GM12878 (cell line): ENCODE results near the gene OAF. TPM values are rescaled to one million over a fixed set of nuclear protein-coding genes. Genes with fewer than 3 reads are reported as not detected.

Experiments used
- ATAC-seq: fragments of 200-7000 bp; cut with Tn5 transposase; 3 replicates; pipeline ENCODE4 v1.9.1; 2020; ENCODE audit warnings: mild to moderate bottlenecking, moderate library complexity
- BruUV-seq: library from RNA; stranded (reverse); fragments of 400-500 nt; replicated peaks from 2 replicates; lab custom pipeline; 2021; lab: Mats Ljungman, UMichigan
- CTCF ChIA-PET: fragments of 300-600 bp; sonication (Branson Sonifier 250); formaldehyde crosslinking; extraction: SDS; loops from one replicate; lab custom pipeline; 2021; ENCODE audit warnings: inconsistent platforms; lab: Yijun Ruan, JAX
- POLR2A ChIA-PET: fragments of 350-600 bp; formaldehyde crosslinking; extraction: SDS; loops from one replicate; lab custom pipeline; 2021; ENCODE audit warnings: inconsistent platforms; lab: Charles Lee
- RAD21 ChIA-PET: fragments of 300-600 bp; sonication (Branson Sonifier 250); formaldehyde crosslinking; loops from one replicate; lab custom pipeline; 2023; ENCODE audit warnings: antibody characterized with exemption; ENCODE audit not compliant: unreplicated experiment; lab: Charles Lee
- SMC1A ChIA-PET: fragments of 300-600 bp; sonication (Branson Sonifier 250); formaldehyde crosslinking; loops from one replicate; lab custom pipeline; 2023; ENCODE audit not compliant: unreplicated experiment, uncharacterized antibody; lab: Charles Lee
- DNase-seq: peaks from one replicate; pipeline ENCODE4 v3.0.0-alpha.2; 2011; ENCODE audit warnings: low read depth, low spot score
- FAIRE-seq: peaks from 3 replicates; lab custom pipeline; 2011; peaks lifted over from hg19 to GRCh38; lab: Jason Lieb, UNC
- H2AFZ ChIP-seq: 2 replicates; pipeline ENCODE4 v1.6.0; 2011; ENCODE audit warnings: low read depth, low read length, control low read depth; ENCODE audit not compliant: control insufficient read depth
- H3K27ac ChIP-seq: 2 replicates; pipeline ENCODE4 v1.5.1; 2011; ENCODE audit warnings: control low read depth; ENCODE audit not compliant: control insufficient read depth, insufficient read depth
- H3K27me3 ChIP-seq, 2 experiments: replicated peaks in 1 of 2; 2 replicates each; pipeline versions ENCODE4 v1.6.0 to v1.6.1; 2011; ENCODE audit warnings: low read length in 1 of 2; ENCODE audit not compliant: control insufficient read depth in 2 of 2, insufficient read depth in 2 of 2
- H3K36me3 ChIP-seq, 2 experiments: 2 replicates each; pipeline ENCODE4 v1.5.1; 2011; ENCODE audit warnings: low read length in 1 of 2; ENCODE audit not compliant: control insufficient read depth in 2 of 2, insufficient read depth in 2 of 2
- H3K4me1 ChIP-seq: 2 replicates; pipeline ENCODE4 v1.6.1; 2011; ENCODE audit warnings: mild to moderate bottlenecking, low read length, moderate library complexity, mixed read lengths; ENCODE audit not compliant: control insufficient read depth, insufficient read depth
- H3K4me2 ChIP-seq: 2 replicates; pipeline ENCODE4 v1.6.0; 2011; ENCODE audit warnings: control low read depth; ENCODE audit not compliant: control insufficient read depth, insufficient read depth
- H3K4me3 ChIP-seq: fragments of 200-600 bp; sonication (generic); 2 replicates; pipeline ENCODE4 v1.5.1; 2016
- H3K79me2 ChIP-seq: 2 replicates; pipeline ENCODE4 v1.6.0; 2011; ENCODE audit warnings: low read length; ENCODE audit not compliant: control insufficient read depth, insufficient read depth
- H3K9ac ChIP-seq: 2 replicates; pipeline ENCODE4 v1.8.0; 2011; ENCODE audit warnings: low read length, control low read depth, mixed read lengths; ENCODE audit not compliant: control insufficient read depth, insufficient read depth
- H3K9me3 ChIP-seq: replicated peaks from 3 replicates; pipeline ENCODE4 v1.5.1; 2011; ENCODE audit warnings: mild to moderate bottlenecking, low read length; ENCODE audit not compliant: control insufficient read depth, insufficient read depth
- H4K20me1 ChIP-seq: 2 replicates; pipeline ENCODE4 v1.6.0; 2011; ENCODE audit not compliant: control insufficient read depth, insufficient read depth
- CBFB ChIP-seq: IDR thresholded peaks from 2 replicates; pipeline ENCODE4 v1.6.1; 2016; ENCODE audit warnings: antibody characterized with exemption, low read depth
- ETV6 ChIP-seq, 2 experiments: fragments of 450-650 bp in 1 of 2; IDR thresholded peaks in 1 of 2; conservative IDR thresholded peaks in 1 of 2; 2 replicates each; pipeline ENCODE4 v1.6.1; 2014; ENCODE audit warnings: antibody characterized with exemption in 1 of 2, borderline replicate concordance in 1 of 2, low read depth in 1 of 2, mild to moderate bottlenecking in 1 of 2, moderate library complexity in 1 of 2
- NR2F1 ChIP-seq: fragments of 450-650 bp; conservative IDR thresholded peaks from 2 replicates; pipeline ENCODE4 v1.6.1; 2017; ENCODE audit warnings: mild to moderate bottlenecking
- PKNOX1 ChIP-seq: fragments of 450-650 bp; IDR thresholded peaks from 2 replicates; pipeline ENCODE4 v1.6.1; 2016; ENCODE audit warnings: mild to moderate bottlenecking
- SMC3 ChIP-seq: IDR thresholded peaks from 2 replicates; pipeline ENCODE4 v1.6.1; 2011; ENCODE audit warnings: low read length, improper control_type of control experiment, borderline replicate concordance
- TCF3 ChIP-seq: IDR thresholded peaks from 2 replicates; pipeline ENCODE4 v1.6.1; 2012; ENCODE audit warnings: low read depth, mild to moderate bottlenecking, low read length, borderline replicate concordance; ENCODE audit not compliant: insufficient read depth
- ZBTB11 ChIP-seq: fragments of 450-650 bp; formaldehyde crosslinking; IDR thresholded peaks from 2 replicates; pipeline ENCODE4 v1.5.0; 2022; ENCODE audit warnings: mild to moderate bottlenecking, missing genetic modification characterization
- WGBS: methylation state at CpG from one replicate; pipeline ENCODE4 v1.1.6; 2016; ENCODE audit warnings: low lambda C conversion rate; ENCODE audit not compliant: insufficient replicate concordance, insufficient coverage; ENCODE audit errors: missing lambda C conversion rate; 5-methylcytosine and 5-hydroxymethylcytosine counted together
- in situ Hi-C: fragments of 300-500 bp; cut with MboI; formaldehyde crosslinking; loops from 9 replicates; pipeline ENCODE4 v1.14.3; 2018; ENCODE audit warnings: mixed read lengths
- intact Hi-C: fragments of 100-400 bp; cut with micrococcal nuclease; formaldehyde crosslinking; loops from one replicate; pipeline ENCODE4 v1.14.2; 2022; ENCODE audit not compliant: unreplicated experiment
- polyA plus RNA-seq, 11 experiments: library from polyadenylated mRNA; depleted of rRNA in 4 of 11; unstranded in 6 of 11; stranded (reverse) in 5 of 11; fragments of >200 nt; fragmentation: Nextera tagmentation in 4 of 11; fragmentation: Illumina TruSeq in 1 of 11; extraction: Ambion mirVana in 4 of 11; extraction: Trizol in 1 of 11; gene quantifications; 1 replicate in 1 of 11; 2 replicates in 10 of 11; pipeline versions ENCODE4 v1.2.1 to v1.2.3, GENCODE V29; 2011 to 2016; ENCODE audit warnings: inconsistent platforms in 2 of 11, missing spikeins in 2 of 11, low read depth in 1 of 11
- total RNA-seq, 4 experiments: library from RNA; depleted of rRNA in 3 of 4; stranded (reverse); fragments of >200 nt in 3 of 4; fragmentation: Illumina TruSeq in 1 of 4; extraction: Trizol in 1 of 4; gene quantifications; 2 replicates each; pipeline versions ENCODE4 v1.2.1 to v1.2.3, GENCODE V29; 2013 to 2021
- TF ChIP-seq, protein P1 (sequence below): IDR thresholded peaks from 2 replicates; pipeline ENCODE4 v1.6.1; 2011; ENCODE audit warnings: low read depth, low read length, improper control_type of control experiment, borderline replicate concordance
- TF ChIP-seq, protein P2 (sequence below): IDR thresholded peaks from 2 replicates; pipeline ENCODE4 v1.6.1; 2012; ENCODE audit warnings: low read depth, low read length, improper control_type of control experiment

Gene OAF
- total and polyA plus RNA-seq, 10 of the 15 experiments (the other 5 are each of a cell fraction or from before 2014, with no cell fraction given) = 0.10 to 4.7 (median 1.1) TPM

- H3K4me1 ChIP-seq = no peaks in the 10 kb centered on the region
- H2AFZ ChIP-seq = no peak overlapping the region
- H3K27me3 ChIP-seq = no peaks in the 10 kb centered on the region
- H3K27ac ChIP-seq = no peak overlapping the region
- no peaks in the 10 kb centered on the region for H3K79me2 ChIP-seq
- BruUV-seq = no TSS peak
- TF ChIP-seq, protein P1, sequence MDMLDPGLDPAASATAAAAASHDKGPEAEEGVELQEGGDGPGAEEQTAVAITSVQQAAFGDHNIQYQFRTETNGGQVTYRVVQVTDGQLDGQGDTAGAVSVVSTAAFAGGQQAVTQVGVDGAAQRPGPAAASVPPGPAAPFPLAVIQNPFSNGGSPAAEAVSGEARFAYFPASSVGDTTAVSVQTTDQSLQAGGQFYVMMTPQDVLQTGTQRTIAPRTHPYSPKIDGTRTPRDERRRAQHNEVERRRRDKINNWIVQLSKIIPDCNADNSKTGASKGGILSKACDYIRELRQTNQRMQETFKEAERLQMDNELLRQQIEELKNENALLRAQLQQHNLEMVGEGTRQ = no peak
- H3K4me2 ChIP-seq = no peak overlapping the region
- ATAC-seq (no peak), DNase-seq (no peak), FAIRE-seq (no peak)
- H3K4me3 ChIP-seq = no peak overlapping the region
- H4K20me1 ChIP-seq = no peaks in the 10 kb centered on the region
- ChIA-PET RAD21 (no interaction called here), POLR2A (no interaction called here), SMC1A (no interaction called here), CTCF (no interaction called here)
- WGBS = 78% methylated on average over 12 of the region's 12 CpGs
- no peaks in the 10 kb centered on the region for H3K36me3 ChIP-seq
- no peak overlapping the region for H3K9ac ChIP-seq
- intact Hi-C loops = no loop called here
- in situ Hi-C loops = no loop called here
- H3K9me3 ChIP-seq = no peaks in the 10 kb centered on the region
Measured at GRCh38 chr11:120217526-120217925, 6.7 kb downstream of the OAF start.

DNA sequence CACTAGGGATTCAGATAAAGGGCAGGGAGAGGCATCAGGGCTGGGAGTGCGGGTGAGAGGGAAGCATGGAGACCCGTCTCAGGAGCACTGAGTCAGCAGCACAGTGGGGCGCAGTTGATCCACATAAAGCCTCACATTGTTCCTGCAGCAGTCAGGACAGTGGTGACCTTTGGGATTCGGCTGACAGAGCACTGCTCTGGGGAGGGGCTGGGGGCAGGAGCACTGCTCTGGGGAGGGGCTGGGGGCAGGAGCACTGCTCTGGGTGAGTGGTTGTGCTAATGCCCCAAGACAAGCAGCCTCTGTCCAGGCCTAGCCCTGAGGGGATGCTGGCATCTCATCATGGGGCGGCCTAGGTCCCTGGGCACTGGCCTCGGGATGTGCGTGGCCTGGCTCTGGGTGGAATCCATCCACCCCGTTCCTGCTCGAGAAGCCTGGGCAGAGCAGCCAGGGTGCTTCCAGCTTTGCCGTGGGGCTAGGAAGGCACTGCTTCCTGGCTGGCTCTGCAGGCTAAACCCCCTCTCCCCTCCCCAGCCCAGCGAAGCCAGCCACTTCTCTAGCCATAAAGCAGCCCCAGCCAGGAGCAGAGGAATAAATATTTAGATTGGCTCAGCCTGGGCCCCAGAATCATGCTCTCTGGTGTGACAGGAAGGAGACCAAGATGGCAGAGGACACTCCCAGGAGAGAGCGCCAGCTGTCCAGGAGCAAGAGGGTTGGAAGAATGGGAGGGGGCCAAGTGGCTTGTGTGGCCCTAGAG lies 7.3 kb downstream of the OAF start:
- Histone ChIP-seq H3K27ac (no peak overlapping the region), H3K9ac (no peak overlapping the region), H4K20me1 (no peaks in the 10 kb centered on the region), H3K4me2 (no peak overlapping the region), H2AFZ (no peak overlapping the region), H3K79me2 (no peaks in the 10 kb centered on the region), H3K4me3 (no peak overlapping the region), H3K27me3 (no peaks in the 10 kb centered on the region), H3K9me3 (no peaks in the 10 kb centered on the region), H3K4me1 (no peaks in the 10 kb centered on the region), H3K36me3 (no peaks in the 10 kb centered on the region)
- intact Hi-C loops (no loop called here), in situ Hi-C loops (no loop called here)
- ChIA-PET RAD21 (no interaction called here), POLR2A (no interaction called here), SMC1A (no interaction called here), CTCF (no interaction called here)
- no TSS peak for BruUV-seq
- DNase-seq (no peak), FAIRE-seq (no peak), ATAC-seq (no peak)
- WGBS = 32% methylated on average over 12 of the region's 12 CpGs
- TF ChIP-seq SMC3 = no peak
- TF ChIP-seq CBFB = no peak
- no peak for TF ChIP-seq ZBTB11 (CRISPR knock-in tag)
- TF ChIP-seq TCF3 = no peak
- no peak for TF ChIP-seq PKNOX1
- TF ChIP-seq, protein P2, sequence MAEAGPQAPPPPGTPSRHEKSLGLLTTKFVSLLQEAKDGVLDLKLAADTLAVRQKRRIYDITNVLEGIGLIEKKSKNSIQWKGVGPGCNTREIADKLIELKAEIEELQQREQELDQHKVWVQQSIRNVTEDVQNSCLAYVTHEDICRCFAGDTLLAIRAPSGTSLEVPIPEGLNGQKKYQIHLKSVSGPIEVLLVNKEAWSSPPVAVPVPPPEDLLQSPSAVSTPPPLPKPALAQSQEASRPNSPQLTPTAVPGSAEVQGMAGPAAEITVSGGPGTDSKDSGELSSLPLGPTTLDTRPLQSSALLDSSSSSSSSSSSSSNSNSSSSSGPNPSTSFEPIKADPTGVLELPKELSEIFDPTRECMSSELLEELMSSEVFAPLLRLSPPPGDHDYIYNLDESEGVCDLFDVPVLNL = no peak
- TF ChIP-seq ETV6 (conservative IDR thresholded peaks at IDR 0.05 in 1 of 2, IDR thresholded peaks at IDR 0.05 in 1 of 2; ENCODE audit: borderline replicate concordance in 1 of 2, low read depth in 1 of 2) = no peak
- TF ChIP-seq NR2F1 = no peak
